ENCODE measurements around the gene UQCRC2.

GRCh38 chr16:21982108-21982507 is 28.9 kb downstream of the UQCRC2 start:
- TF ChIP-seq POLR2A (IDR thresholded peaks at IDR 0.05): no peak
- TF ChIP-seq, protein P1, sequence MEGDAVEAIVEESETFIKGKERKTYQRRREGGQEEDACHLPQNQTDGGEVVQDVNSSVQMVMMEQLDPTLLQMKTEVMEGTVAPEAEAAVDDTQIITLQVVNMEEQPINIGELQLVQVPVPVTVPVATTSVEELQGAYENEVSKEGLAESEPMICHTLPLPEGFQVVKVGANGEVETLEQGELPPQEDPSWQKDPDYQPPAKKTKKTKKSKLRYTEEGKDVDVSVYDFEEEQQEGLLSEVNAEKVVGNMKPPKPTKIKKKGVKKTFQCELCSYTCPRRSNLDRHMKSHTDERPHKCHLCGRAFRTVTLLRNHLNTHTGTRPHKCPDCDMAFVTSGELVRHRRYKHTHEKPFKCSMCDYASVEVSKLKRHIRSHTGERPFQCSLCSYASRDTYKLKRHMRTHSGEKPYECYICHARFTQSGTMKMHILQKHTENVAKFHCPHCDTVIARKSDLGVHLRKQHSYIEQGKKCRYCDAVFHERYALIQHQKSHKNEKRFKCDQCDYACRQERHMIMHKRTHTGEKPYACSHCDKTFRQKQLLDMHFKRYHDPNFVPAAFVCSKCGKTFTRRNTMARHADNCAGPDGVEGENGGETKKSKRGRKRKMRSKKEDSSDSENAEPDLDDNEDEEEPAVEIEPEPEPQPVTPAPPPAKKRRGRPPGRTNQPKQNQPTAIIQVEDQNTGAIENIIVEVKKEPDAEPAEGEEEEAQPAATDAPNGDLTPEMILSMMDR (IDR thresholded peaks at IDR 0.05): no peak
